ENCODE measurements around the gene PAK6.

DNA sequence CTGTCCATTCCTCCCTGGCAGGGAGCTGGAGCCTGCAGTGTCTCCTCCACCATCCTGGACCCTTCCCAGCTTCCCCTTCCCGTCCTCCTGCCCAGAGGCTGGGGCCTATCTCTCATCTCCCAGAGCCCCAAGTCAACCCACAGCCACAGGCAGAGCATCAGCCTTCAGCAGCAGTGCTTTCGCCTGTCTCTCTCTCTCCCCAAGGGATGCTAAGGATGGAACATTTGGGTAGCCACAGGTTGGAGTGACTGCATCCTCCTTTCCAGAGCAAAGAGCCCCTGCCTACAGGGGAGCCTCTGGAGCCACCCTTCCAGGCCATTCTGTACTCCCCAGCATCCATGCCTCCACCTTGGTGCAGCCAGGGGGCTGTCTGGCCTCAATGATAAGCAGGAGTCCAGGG is 64.7 kb downstream of the PAK6 start:
- TF ChIP-seq, protein P1, sequence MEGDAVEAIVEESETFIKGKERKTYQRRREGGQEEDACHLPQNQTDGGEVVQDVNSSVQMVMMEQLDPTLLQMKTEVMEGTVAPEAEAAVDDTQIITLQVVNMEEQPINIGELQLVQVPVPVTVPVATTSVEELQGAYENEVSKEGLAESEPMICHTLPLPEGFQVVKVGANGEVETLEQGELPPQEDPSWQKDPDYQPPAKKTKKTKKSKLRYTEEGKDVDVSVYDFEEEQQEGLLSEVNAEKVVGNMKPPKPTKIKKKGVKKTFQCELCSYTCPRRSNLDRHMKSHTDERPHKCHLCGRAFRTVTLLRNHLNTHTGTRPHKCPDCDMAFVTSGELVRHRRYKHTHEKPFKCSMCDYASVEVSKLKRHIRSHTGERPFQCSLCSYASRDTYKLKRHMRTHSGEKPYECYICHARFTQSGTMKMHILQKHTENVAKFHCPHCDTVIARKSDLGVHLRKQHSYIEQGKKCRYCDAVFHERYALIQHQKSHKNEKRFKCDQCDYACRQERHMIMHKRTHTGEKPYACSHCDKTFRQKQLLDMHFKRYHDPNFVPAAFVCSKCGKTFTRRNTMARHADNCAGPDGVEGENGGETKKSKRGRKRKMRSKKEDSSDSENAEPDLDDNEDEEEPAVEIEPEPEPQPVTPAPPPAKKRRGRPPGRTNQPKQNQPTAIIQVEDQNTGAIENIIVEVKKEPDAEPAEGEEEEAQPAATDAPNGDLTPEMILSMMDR (IDR thresholded peaks at IDR 0.05; ENCODE audit: insufficient read depth, low read length), result no peak
- TF ChIP-seq, protein P2, sequence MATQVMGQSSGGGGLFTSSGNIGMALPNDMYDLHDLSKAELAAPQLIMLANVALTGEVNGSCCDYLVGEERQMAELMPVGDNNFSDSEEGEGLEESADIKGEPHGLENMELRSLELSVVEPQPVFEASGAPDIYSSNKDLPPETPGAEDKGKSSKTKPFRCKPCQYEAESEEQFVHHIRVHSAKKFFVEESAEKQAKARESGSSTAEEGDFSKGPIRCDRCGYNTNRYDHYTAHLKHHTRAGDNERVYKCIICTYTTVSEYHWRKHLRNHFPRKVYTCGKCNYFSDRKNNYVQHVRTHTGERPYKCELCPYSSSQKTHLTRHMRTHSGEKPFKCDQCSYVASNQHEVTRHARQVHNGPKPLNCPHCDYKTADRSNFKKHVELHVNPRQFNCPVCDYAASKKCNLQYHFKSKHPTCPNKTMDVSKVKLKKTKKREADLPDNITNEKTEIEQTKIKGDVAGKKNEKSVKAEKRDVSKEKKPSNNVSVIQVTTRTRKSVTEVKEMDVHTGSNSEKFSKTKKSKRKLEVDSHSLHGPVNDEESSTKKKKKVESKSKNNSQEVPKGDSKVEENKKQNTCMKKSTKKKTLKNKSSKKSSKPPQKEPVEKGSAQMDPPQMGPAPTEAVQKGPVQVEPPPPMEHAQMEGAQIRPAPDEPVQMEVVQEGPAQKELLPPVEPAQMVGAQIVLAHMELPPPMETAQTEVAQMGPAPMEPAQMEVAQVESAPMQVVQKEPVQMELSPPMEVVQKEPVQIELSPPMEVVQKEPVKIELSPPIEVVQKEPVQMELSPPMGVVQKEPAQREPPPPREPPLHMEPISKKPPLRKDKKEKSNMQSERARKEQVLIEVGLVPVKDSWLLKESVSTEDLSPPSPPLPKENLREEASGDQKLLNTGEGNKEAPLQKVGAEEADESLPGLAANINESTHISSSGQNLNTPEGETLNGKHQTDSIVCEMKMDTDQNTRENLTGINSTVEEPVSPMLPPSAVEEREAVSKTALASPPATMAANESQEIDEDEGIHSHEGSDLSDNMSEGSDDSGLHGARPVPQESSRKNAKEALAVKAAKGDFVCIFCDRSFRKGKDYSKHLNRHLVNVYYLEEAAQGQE (IDR thresholded peaks at IDR 0.05; ENCODE audit: insufficient replicate concordance, low read depth), result no peak
- no peak for TF ChIP-seq POLR2AphosphoS5 (IDR thresholded peaks at IDR 0.05; ENCODE audit: low read depth)
- TF ChIP-seq GABPA (IDR thresholded peaks at IDR 0.05; ENCODE audit: low read depth), result no peak

Measured in HL-60 (cell line).